CD4-positive, alpha-beta T cell (primary cell): ENCODE data around the gene CDYL2. TPM values are rescaled to one million over a fixed set of nuclear protein-coding genes. Genes with fewer than 3 reads are reported as not detected.

Experiments used
- ATAC-seq: fragments of 200-7000 bp; cut with Tn5 transposase; one replicate; pipeline ENCODE4 v1.10.0; 2022; ENCODE audit warnings: mild to moderate bottlenecking; ENCODE audit not compliant: poor library complexity
- CTCF ChIA-PET: fragments of 350-600 bp; sonication (Branson Sonifier 250); formaldehyde crosslinking; loops from one replicate; lab custom pipeline; 2021; ENCODE audit warnings: antibody characterized with exemption, inconsistent platforms; lab: Charles Lee
- POLR2A ChIA-PET: fragments of 350-600 bp; sonication (Branson Sonifier 250); formaldehyde crosslinking; loops from one replicate; lab custom pipeline; 2021; ENCODE audit warnings: antibody characterized with exemption, inconsistent platforms; lab: Charles Lee
- DNase-seq, 14 experiments: peaks; one replicate each; pipeline ENCODE4 v3.0.0-alpha.2; 2013 to 2020; ENCODE audit warnings: mixed read lengths in 2 of 14
- H3K27ac ChIP-seq, 2 donors: one replicate each; pipeline versions ENCODE4 v1.5.1 to v1.7.0; 2013; ENCODE audit warnings: low read length in 2 of 2, low read depth in 1 of 2, mild to moderate bottlenecking in 1 of 2
- H3K27me3 ChIP-seq, 2 experiments: 1 replicate in 1 of 2; 2 replicates in 1 of 2; pipeline versions ENCODE4 v1.6.1 to v1.7.0; 2013; ENCODE audit warnings: low read length in 2 of 2, control low read depth in 1 of 2, mild to moderate bottlenecking in 1 of 2, moderate library complexity in 1 of 2; ENCODE audit not compliant: insufficient read depth in 2 of 2, control insufficient read depth in 1 of 2
- H3K36me3 ChIP-seq: one replicate; pipeline ENCODE4 v1.6.1; 2013; ENCODE audit warnings: low read length, control low read depth; ENCODE audit not compliant: insufficient read depth
- H3K4me1 ChIP-seq: one replicate; pipeline ENCODE4 v1.6.1; 2013; ENCODE audit warnings: low read length, control low read depth; ENCODE audit not compliant: insufficient read depth
- H3K4me3 ChIP-seq: one replicate; pipeline ENCODE4 v1.5.1; 2013; ENCODE audit warnings: mild to moderate bottlenecking, low read length, moderate library complexity
- H3K9me3 ChIP-seq, 2 experiments: 1 replicate in 1 of 2; 2 replicates in 1 of 2; pipeline versions ENCODE4 v1.6.1 to v1.7.0; 2013; ENCODE audit warnings: low read length in 2 of 2, mild to moderate bottlenecking in 2 of 2, control low read depth in 1 of 2, moderate library complexity in 1 of 2; ENCODE audit not compliant: control insufficient read depth in 1 of 2, insufficient read depth in 1 of 2
- H3K27ac Mint-ChIP-seq: one replicate; pipeline ENCODE4 v1.8.0; 2020; ENCODE audit warnings: mixed read lengths
- H3K27me3 Mint-ChIP-seq: one replicate; pipeline ENCODE4 v1.8.0; 2021; ENCODE audit warnings: mixed read lengths
- H3K36me3 Mint-ChIP-seq: one replicate; pipeline ENCODE4 v1.8.0; 2021; ENCODE audit warnings: low read depth, mixed read lengths
- H3K4me1 Mint-ChIP-seq: one replicate; pipeline ENCODE4 v1.8.0; 2021; ENCODE audit warnings: low read depth, mixed read lengths
- H3K4me3 Mint-ChIP-seq: one replicate; pipeline ENCODE4 v1.8.0; 2020; ENCODE audit warnings: mild to moderate bottlenecking, mixed read lengths
- H3K9me3 Mint-ChIP-seq: one replicate; pipeline ENCODE4 v1.8.0; 2020; ENCODE audit warnings: mixed read lengths
- CTCF ChIP-seq: fragments of 200-600 bp; IDR thresholded peaks from one replicate; pipeline ENCODE4 v1.8.0; 2022; ENCODE audit warnings: antibody characterized with exemption, mild to moderate bottlenecking
- intact Hi-C, 2 experiments: fragments of 100-400 bp; cut with DNase I in 1 of 2; cut with micrococcal nuclease in 1 of 2; formaldehyde crosslinking; loops; one replicate each; pipeline versions ENCODE4 v1.15.1 to v1.9.0; 2023 to 2025; cut with DNase I, micrococcal nuclease
- total RNA-seq, 174 experiments: library from RNA in 2 of 174; stranded (reverse) in 2 of 174; gene quantifications; one replicate each; pipeline ENCODE4 v1.2.3 and lab custom pipeline; 2021 to 2026

Gene CDYL2
- total RNA-seq, 2 experiments from 2014 or later = 14.3 to 15.8 TPM

- no peak overlapping the region for H3K27ac Mint-ChIP-seq
- intact Hi-C loops = no loop called here
Measured at GRCh38 chr16:80702696-80703095, 101.7 kb downstream of the CDYL2 start.

GRCh38 chr16:80700558-80700957 lies 103.8 kb downstream of the CDYL2 start:
- ChIA-PET CTCF (no interaction called here), POLR2A (no interaction called here)
- H3K27me3 Mint-ChIP-seq = no peaks in the 10 kb centered on the region

More at GRCh38 chr16:80702696-80703095, 101.7 kb downstream of the CDYL2 start:
- Mint-ChIP-seq H3K27me3 (no peaks in the 10 kb centered on the region), H3K4me1 (peaks cover 21% of the 10 kb centered on the region), H3K9me3 (peaks cover 2% of the 10 kb centered on the region), H3K36me3 (no peaks in the 10 kb centered on the region), H3K4me3 (no peak overlapping the region)
- ChIA-PET POLR2A (no interaction called here), CTCF (no interaction called here)
- no peaks in the 10 kb centered on the region for H3K4me1 ChIP-seq
- H3K9me3 ChIP-seq = peaks cover 0 to 4% of the 10 kb centered on the region in 2 experiments
- H3K27ac ChIP-seq = no peak overlapping the region
- no peak for ATAC-seq
- H3K36me3 ChIP-seq = no peaks in the 10 kb centered on the region
- H3K4me3 ChIP-seq = no peak overlapping the region
- H3K27me3 ChIP-seq = no peaks in the 10 kb centered on the region
- no peak for TF ChIP-seq CTCF
- no peak for DNase-seq

GRCh38 chr16:80695020-80695419 lies 109.4 kb downstream of the CDYL2 start:
- ATAC-seq (no peak), DNase-seq (no peak)
- no peak overlapping the region for H3K27ac ChIP-seq
- H3K36me3 ChIP-seq = no peaks in the 10 kb centered on the region
- Mint-ChIP-seq H3K9me3 (peaks cover 6% of the 10 kb centered on the region), H3K4me3 (no peak overlapping the region), H3K36me3 (no peaks in the 10 kb centered on the region), H3K27ac (no peak overlapping the region), H3K4me1 (peaks cover 47% of the 10 kb centered on the region), H3K27me3 (no peaks in the 10 kb centered on the region)
- TF ChIP-seq CTCF = no peak
- no peaks in the 10 kb centered on the region for H3K4me1 ChIP-seq
- no peak overlapping the region for H3K4me3 ChIP-seq
- ChIA-PET POLR2A (no interaction called here), CTCF (no interaction called here)
- intact Hi-C loops = no loop called here
- no peaks in the 10 kb centered on the region for H3K27me3 ChIP-seq
- peaks cover 0 to 4% of the 10 kb centered on the region in 2 experiments for H3K9me3 ChIP-seq

More at GRCh38 chr16:80700558-80700957, 103.8 kb downstream of the CDYL2 start:
- DNase-seq = no peak
- Mint-ChIP-seq H3K27ac (peak overlapping the region; percentile 22), H3K4me1 (peaks cover 28% of the 10 kb centered on the region), H3K4me3 (no peak overlapping the region), H3K36me3 (no peaks in the 10 kb centered on the region), H3K9me3 (peaks cover 6% of the 10 kb centered on the region)
- no peaks in the 10 kb centered on the region for H3K27me3 ChIP-seq
- intact Hi-C loops = no loop called here
- no peaks in the 10 kb centered on the region for H3K4me1 ChIP-seq
- no peak for TF ChIP-seq CTCF
- peaks cover 0 to 4% of the 10 kb centered on the region in 2 experiments for H3K9me3 ChIP-seq
- no peak for ATAC-seq
- no peaks in the 10 kb centered on the region for H3K36me3 ChIP-seq
- no peak overlapping the region for H3K4me3 ChIP-seq
- no peak overlapping the region for H3K27ac ChIP-seq
